ENCODE results near the gene SPANXA1.
"Not testable (repeated sequence)": the region's sequence is repeated elsewhere in the genome, so short reads cannot be mapped to it uniquely, and the experiment has no call there.

SPANXA1 gene

GRCh38 chrX:141584638-141585037, at the start of gene SPANXA1:
Gene SPANXA1 (minus strand): TSS chrX:141584738. CDS start chrX:141584678, 60 bp downstream.
- DNase-seq, result not testable (repeated sequence)

GRCh38 chrX:141632124-141632523, 47.6 kb upstream of the SPANXA1 start:
- DNase-seq, result no peak

DNA sequence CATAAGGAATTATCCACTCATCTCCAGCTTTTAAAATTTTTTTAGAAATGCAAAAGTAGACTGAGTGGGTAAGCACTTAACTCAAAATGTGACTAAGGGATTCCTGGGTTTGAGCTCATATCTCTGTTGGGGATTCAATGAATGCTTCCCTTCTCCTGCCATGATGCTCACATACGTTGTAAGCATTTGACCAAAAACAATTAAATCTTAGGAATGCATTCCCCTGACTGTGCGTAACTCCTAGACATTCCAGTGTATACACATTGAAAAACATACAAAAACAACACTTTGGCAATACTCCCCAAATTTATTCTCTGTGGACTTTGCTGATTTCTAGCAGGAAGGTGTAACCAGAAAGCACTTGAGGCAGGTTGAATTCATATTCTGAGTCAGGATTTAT, 34.8 kb upstream of the SPANXA1 start:
- no peak for DNase-seq

- DNase-seq, result no peak
Measured at GRCh38 chrX:141609111-141609510, 24.6 kb upstream of the SPANXA1 start.

GRCh38 chrX:141589408-141589807, 4.9 kb upstream of the SPANXA1 start, which contains the start of gene SPANXA2:
Gene SPANXA2 (plus strand): TSS chrX:141589708. CDS start chrX:141589768, 60 bp downstream.
- not testable (repeated sequence) for DNase-seq

GRCh38 chrX:141542551-141542950, 42.0 kb downstream of the SPANXA1 start:
- DNase-seq, result not testable (repeated sequence)
